GM03348 (cell line): Measurements from ENCODE around the gene CD34.
"Not testable (repeated sequence)": the region's sequence is repeated elsewhere in the genome, so short reads cannot be mapped to it uniquely, and the experiment has no call there.

Experiments used
- DNase-seq: peaks from one replicate; pipeline ENCODE4 v3.0.0; 2012; ENCODE audit warnings: low spot score

The CD34 gene

DNA sequence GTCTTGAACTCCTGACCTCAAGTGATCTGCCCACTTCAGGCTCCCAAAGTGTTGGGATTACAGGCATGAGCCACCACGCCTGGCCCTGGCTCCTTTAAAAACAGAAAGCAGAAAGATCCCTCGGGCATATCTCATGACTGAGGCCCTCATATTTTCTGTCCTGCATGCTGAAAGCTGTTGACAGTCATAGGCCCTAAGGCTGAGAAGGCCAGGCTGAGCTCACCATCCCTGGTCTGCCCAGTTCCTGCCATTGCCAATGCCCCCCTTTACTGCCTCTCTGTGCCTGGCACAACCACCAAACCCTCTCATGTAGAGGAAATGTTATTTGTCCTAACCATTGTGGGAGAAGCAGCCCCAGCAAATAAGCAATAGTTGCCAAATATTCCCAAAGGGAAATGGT, 12.7 kb downstream of the CD34 start:
- DNase-seq = no peak

- DNase-seq = peak; percentile 38
Observed at GRCh38 chr1:207897188-207897587, 13.7 kb downstream of the CD34 start.

GRCh38 chr1:207896547-207896946, 14.4 kb downstream of the CD34 start:
- DNase-seq = no peak

DNA sequence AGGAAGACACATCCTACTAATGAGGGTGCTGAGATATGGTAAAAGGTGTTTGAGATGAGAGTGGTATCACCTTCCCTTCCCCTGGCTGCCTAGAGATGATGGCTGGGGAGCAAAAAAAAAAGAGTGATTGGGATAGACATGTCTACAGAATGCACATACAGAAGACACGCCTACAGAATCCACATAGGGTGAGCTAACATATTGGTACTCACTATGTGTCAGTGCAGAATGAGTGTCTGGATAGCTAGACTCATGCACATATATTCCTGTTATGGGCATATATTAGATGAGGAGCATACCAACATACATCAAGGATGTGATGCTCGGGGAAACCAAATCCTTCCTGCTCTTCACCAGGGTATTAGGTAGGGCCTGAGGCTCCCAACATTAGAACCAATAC, 16.2 kb downstream of the CD34 start:
- no peak for DNase-seq

DNA sequence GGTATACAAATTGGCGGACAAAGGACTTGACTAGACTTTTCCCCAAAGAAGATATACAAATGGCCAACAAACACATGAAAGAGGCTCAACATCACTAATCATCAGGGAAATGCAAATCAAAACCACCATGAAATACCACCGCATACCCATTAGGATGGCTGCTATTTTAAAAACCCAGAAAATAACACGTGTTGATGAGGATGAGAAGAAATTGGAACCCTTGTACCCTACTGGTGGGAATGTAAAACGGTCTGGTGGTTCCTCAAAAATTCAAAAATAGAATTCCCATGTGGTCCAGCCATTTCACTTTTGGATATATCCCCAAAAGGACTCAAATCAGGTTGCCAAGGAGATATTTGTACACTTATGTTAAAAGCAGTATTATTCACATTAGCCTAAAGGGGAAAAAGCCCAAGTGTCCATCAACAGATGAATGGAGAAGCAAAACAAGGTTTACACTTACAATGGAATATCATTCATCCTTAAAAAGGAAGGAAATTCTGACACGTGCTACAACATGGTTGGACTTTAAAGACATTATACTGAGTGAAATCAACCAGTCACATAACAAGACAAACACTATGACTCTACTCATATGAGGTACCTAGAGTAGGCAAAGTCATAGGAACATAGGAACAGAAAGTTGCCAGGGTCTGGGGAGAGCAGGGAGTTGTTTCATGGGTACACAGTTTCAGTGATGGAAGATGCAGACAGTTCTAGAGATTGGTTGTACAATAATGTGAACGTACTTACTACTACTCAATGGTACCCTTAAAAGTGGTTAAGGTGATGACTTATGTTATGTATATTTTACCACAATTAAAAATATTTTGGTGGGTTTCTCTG, 17.0 kb downstream of the CD34 start:
- no peak for DNase-seq

DNA sequence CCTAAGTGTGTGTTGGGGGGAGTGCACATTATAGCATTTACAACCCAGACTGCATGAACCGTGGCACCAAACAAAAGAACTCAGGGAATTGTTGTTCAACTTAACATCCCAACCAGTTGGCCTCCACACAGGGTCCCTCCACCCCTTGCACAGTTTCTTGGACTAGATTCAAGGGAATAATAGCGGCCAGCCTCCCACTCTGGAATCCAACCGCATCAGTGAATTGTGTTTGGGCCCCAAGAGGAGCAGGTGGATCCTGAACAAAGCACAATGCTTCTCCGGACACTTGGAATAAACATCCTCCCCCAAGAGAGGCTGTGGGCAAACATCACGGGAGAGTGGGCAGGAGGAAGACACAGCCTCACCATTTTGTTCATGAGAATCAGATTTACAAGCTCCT, 18.2 kb downstream of the CD34 start:
- no peak for DNase-seq

GRCh38 chr1:207891148-207891547, 19.8 kb downstream of the CD34 start:
- no peak for DNase-seq

DNA sequence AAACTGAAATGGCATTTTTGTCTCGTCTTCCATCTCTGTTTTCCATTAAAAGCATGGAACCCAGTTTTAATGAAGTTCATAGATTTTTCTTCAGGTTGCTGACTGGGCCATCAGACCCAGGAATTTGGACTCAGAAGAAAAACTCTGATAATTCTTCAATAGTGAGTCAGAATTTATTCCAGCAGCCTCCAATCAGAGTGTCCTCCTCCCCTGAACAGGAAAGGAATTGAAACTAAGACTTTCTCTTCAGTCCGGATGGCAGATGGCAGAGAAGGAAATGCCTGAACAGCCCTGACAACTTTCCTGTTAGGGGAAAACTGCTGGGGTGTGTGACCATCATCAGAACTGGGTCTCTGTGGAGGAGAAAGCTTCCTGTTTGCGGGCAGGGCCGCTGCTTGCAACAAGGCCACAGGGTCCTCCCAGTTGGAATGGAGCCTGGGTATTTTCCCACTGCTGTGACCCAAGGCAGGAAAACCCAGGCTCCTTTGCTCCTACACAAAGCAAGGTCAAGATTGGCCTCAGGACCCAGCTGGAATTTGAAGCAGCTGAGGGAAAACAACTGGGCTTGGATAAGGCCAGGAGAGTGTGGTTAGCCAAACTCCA, 20.7 kb downstream of the CD34 start:
- peak; percentile 87 for DNase-seq

- peak; percentile 71 for DNase-seq
Observed at GRCh38 chr1:207888652-207889051, 22.3 kb downstream of the CD34 start.

GRCh38 chr1:207887542-207888201, 23.3 kb downstream of the CD34 start:
- no peak for DNase-seq

DNA sequence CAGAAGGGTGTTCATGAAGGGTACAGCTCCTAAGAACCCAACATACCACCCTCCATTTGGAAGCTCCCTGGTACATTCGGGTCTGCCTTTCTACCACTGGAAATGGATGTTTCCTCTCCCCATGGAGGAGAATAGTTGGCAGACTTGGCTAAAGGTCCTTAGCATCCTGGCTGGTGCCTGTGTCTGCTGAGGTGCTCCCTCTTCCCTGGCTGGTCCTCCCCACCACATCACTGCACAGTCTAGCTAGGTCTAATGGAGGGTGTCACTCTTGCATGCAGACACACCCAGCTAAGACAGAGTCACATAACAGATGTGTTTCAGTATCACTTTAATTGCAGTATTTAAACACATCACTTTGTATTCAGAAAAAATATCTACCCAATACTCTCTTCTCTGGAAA, 24.7 kb downstream of the CD34 start:
- DNase-seq = no peak

DNA sequence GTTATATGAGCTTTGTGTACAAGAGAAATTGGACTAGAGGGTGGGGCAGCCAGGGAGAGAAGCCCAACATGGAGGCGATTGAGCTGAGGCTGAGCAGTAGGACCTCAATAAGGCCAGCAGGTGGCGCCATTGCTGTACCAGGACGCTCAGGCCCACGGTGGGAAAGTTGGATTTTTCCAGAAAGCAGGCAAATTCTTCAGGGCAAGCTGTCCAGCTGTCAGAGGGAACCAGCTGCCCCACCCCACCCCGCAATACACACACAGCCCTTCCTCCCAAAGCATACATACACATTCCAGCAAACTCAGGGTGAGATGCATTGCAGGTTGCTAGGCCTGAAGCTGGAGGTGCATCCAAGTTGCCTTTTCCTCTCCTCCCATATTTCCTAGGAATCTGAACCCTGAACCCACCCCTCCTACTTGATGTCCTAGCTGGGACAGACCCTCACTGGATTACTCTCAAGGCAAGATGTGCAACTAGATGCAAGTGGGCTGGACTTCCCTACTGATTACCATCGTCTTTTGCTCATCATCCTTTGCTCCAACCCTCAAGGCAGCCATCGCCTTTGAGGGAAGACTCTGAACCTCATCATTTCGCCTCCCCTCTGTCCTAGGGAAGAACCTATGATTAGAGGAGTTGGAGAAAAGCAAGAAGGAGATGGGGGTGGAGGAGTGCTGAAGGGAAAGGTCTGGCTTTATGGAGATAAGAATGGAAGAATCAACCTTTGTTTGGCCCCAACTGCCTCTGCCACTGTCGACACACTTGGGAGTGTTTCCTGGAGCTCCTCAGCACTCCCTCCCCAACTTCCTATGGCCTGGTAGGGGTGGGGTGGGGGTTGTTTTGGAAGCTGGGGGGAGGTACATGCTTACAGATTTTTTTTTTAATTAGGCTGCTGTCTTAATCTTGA, 25.5 kb downstream of the CD34 start:
- peak; percentile 89 for DNase-seq

DNA sequence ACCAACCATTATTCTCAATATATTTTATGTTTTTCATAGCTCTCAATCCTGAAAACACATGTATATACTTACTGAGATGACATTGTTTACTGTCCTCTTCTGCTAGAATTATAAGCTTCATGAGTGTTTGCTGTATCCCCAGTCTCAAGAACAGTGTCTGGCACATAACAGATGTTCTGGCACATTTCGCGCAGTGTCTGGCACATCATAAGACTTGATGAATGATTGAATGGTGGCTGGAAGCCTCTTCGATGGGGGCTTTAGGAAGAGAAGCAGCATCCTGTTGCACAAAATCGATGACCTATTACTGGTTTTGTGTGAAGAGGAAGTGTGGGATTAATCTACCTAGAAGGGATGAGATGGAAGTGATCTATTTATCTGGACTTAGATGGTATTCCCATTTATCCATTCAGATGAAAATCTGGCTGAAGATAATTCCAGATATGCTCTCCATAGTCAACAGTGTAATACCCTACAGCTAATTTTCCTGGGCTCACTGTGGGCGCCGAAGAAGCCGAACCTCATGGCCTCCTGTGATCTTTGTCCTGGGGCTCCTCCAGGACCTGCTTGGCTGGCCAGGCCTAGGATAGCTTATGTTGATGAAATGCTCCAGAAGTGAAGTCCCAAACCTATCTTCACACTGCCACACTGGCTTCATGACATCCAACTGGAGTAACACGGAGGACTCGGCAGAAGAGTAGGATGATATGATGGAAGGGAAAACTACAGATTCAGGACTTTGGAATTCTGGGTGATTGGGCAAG, 26.5 kb downstream of the CD34 start:
- DNase-seq = no peak

GRCh38 chr1:207883660-207884250, 27.2 kb downstream of the CD34 start:
- DNase-seq = no peak

- no peak for DNase-seq
Observed at GRCh38 chr1:207883104-207883651, 27.7 kb downstream of the CD34 start.

- DNase-seq = no peak
Observed at GRCh38 chr1:207882692-207883091, 28.2 kb downstream of the CD34 start.

- DNase-seq = no peak
Observed at GRCh38 chr1:207878939-207879338, 32.0 kb downstream of the CD34 start.

DNA sequence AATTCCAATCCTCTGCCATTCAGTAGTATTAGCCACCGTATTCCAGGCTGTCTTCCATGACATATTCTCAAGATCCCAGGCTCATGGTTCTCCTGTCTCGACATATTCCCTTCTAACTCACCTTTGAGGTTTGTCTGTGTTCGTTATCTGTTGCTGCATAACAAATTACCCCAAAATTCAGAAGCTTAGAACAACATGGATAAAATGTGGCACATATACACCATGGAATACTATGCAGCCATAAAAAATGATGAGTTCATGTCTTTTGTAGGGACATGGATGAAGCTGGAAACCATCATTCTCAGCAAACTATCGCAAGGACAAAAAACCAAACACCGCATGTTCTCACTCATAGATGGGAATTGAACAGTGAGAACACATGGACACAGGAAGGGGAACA, 33.0 kb downstream of the CD34 start:
- DNase-seq = not testable (repeated sequence)

- no peak for DNase-seq
Observed at GRCh38 chr1:207876131-207876530, 34.8 kb downstream of the CD34 start.

DNA sequence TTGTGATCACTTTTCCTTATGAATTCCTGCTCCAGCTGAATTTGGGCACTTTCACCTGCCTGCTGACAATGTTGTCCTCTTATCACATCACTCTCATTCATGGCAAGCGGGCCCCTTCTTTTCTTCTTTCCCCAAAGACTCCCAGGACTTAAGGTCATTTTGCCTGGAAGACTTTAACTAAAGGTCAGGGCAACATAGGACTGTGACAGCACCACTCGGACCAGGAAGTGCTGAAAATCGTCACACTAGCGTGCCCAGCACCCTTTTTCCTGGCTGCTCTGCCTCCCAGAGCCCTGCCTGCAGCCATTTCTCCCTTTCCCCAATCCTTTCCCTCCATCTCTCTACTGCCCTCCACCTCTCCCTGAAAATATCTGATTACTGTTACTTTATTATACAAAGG, 35.4 kb downstream of the CD34 start:
- no peak for DNase-seq
